ENCODE data around the gene SLC6A18.

The SLC6A18 gene

DNA sequence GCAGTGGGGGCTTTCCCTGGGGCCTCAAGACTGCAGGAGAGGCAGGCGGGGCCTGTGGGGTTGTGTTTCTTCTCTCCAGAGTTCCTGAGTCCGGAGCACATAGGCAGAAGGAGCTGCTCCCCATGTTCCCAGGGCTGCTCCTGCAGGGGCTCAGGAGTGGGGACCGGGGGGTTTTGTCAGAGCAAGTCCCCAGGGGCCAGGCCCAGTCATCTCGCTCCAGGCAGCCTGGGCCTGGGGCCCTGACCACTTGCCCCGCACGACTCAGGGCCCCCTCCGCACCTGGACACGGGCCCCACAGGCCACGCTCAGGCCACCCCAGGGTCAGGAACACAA lies 45.8 kb upstream of the SLC6A18 start:
- H3K4me1 ChIP-seq (ENCODE audit: control insufficient read depth, insufficient read depth, low read length), result no peaks in the 10 kb centered on the region
- H3K9me3 ChIP-seq (ENCODE audit: control insufficient read depth, insufficient read depth, low read depth, low read length), result no peaks in the 10 kb centered on the region
- POLR2A ChIA-PET, result no interaction called here
- TF ChIP-seq ZFHX2 (tag by site-specific recombination; conservative IDR thresholded peaks at IDR 0.05) (no peak), SP3 (tag by site-specific recombination; IDR thresholded peaks at IDR 0.05) (no peak), ZNF830 (tag by site-specific recombination; IDR thresholded peaks at IDR 0.05; ENCODE audit: low read depth) (no peak), ZIC2 (tag by site-specific recombination; IDR thresholded peaks at IDR 0.05) (no peak), ZXDB (tag by site-specific recombination; IDR thresholded peaks at IDR 0.05) (no peak), ZNF571 (tag by site-specific recombination; IDR thresholded peaks at IDR 0.05) (no peak), MEIS1 (CRISPR knock-in tag; IDR thresholded peaks at IDR 0.05; ENCODE audit: borderline replicate concordance) (no peak), SALL2 (tag by site-specific recombination; IDR thresholded peaks at IDR 0.05; ENCODE audit: borderline replicate concordance) (no peak), ZNF791 (tag by site-specific recombination; IDR thresholded peaks at IDR 0.05) (no peak), ZNF621 (tag by site-specific recombination; IDR thresholded peaks at IDR 0.05) (no peak)
- TF ChIP-seq, protein P1, sequence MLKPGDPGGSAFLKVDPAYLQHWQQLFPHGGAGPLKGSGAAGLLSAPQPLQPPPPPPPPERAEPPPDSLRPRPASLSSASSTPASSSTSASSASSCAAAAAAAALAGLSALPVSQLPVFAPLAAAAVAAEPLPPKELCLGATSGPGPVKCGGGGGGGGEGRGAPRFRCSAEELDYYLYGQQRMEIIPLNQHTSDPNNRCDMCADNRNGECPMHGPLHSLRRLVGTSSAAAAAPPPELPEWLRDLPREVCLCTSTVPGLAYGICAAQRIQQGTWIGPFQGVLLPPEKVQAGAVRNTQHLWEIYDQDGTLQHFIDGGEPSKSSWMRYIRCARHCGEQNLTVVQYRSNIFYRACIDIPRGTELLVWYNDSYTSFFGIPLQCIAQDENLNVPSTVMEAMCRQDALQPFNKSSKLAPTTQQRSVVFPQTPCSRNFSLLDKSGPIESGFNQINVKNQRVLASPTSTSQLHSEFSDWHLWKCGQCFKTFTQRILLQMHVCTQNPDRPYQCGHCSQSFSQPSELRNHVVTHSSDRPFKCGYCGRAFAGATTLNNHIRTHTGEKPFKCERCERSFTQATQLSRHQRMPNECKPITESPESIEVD (tag by site-specific recombination; IDR thresholded peaks at IDR 0.05), result no peak
- TF ChIP-seq, protein P2, sequence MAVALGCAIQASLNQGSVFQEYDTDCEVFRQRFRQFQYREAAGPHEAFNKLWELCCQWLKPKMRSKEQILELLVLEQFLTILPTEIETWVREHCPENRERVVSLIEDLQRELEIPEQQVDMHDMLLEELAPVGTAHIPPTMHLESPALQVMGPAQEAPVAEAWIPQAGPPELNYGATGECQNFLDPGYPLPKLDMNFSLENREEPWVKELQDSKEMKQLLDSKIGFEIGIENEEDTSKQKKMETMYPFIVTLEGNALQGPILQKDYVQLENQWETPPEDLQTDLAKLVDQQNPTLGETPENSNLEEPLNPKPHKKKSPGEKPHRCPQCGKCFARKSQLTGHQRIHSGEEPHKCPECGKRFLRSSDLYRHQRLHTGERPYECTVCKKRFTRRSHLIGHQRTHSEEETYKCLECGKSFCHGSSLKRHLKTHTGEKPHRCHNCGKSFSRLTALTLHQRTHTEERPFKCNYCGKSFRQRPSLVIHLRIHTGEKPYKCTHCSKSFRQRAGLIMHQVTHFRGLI (tag by site-specific recombination; IDR thresholded peaks at IDR 0.05), result no peak
- TF ChIP-seq, protein P3, sequence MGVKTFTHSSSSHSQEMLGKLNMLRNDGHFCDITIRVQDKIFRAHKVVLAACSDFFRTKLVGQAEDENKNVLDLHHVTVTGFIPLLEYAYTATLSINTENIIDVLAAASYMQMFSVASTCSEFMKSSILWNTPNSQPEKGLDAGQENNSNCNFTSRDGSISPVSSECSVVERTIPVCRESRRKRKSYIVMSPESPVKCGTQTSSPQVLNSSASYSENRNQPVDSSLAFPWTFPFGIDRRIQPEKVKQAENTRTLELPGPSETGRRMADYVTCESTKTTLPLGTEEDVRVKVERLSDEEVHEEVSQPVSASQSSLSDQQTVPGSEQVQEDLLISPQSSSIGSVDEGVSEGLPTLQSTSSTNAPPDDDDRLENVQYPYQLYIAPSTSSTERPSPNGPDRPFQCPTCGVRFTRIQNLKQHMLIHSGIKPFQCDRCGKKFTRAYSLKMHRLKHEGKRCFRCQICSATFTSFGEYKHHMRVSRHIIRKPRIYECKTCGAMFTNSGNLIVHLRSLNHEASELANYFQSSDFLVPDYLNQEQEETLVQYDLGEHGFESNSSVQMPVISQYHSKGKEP (tag by site-specific recombination; IDR thresholded peaks at IDR 0.05), result no peak
- TF ChIP-seq, protein P4, sequence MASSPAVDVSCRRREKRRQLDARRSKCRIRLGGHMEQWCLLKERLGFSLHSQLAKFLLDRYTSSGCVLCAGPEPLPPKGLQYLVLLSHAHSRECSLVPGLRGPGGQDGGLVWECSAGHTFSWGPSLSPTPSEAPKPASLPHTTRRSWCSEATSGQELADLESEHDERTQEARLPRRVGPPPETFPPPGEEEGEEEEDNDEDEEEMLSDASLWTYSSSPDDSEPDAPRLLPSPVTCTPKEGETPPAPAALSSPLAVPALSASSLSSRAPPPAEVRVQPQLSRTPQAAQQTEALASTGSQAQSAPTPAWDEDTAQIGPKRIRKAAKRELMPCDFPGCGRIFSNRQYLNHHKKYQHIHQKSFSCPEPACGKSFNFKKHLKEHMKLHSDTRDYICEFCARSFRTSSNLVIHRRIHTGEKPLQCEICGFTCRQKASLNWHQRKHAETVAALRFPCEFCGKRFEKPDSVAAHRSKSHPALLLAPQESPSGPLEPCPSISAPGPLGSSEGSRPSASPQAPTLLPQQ (tag by site-specific recombination; IDR thresholded peaks at IDR 0.05), result no peak
- CTCF ChIA-PET, result no interaction called here
- H3K4me3 ChIP-seq (ENCODE audit: low read depth, low read length), result no peak overlapping the region
- no peak overlapping the region for H3K27ac ChIP-seq (ENCODE audit: extremely low read depth, low read depth, low read length)
- H3K36me3 ChIP-seq (ENCODE audit: control insufficient read depth in 2 of 2, insufficient read depth in 1 of 2, low read length in 2 of 2), result no peaks in the 10 kb centered on the region

DNA sequence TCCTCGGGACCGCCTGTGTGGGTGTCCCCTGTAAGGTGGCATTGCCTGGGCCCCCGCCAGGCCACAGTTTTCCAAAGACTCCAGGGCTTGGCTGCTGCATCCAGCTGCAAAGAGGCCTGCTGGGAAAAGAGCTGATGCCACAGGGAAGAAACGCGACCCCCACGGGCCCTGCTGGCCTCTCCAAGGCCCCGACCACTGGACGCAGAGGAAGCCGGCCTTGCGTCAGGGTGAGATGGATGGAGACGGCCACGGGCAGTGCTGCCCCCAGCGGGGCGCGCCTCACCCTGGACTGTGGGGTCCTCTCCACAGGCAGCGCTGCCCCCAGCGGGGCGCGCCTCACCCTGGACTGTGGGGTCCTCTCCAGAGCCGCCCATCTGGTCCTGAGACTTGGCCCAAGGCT lies 45.1 kb upstream of the SLC6A18 start:
- no peak overlapping the region for H3K4me3 ChIP-seq (ENCODE audit: low read depth, low read length)
- H3K27ac ChIP-seq (ENCODE audit: extremely low read depth, low read depth, low read length), result no peak overlapping the region
- CTCF ChIA-PET, result no interaction called here
- H3K36me3 ChIP-seq (ENCODE audit: control insufficient read depth in 2 of 2, insufficient read depth in 1 of 2, low read length in 2 of 2), result no peaks in the 10 kb centered on the region
- TF ChIP-seq SP3 (tag by site-specific recombination; IDR thresholded peaks at IDR 0.05) (no peak), FEZF1 (tag by site-specific recombination; IDR thresholded peaks at IDR 0.05) (no peak), ZNF174 (tag by site-specific recombination; IDR thresholded peaks at IDR 0.05) (no peak), ZNF792 (tag by site-specific recombination; IDR thresholded peaks at IDR 0.05) (no peak), IKZF3 (tag by site-specific recombination; IDR thresholded peaks at IDR 0.05) (no peak), KLF8 (tag by site-specific recombination; IDR thresholded peaks at IDR 0.05) (no peak), ZNF175 (tag by site-specific recombination; IDR thresholded peaks at IDR 0.05) (no peak), ZFP3 (tag by site-specific recombination; IDR thresholded peaks at IDR 0.05; ENCODE audit: low read depth) (no peak), ZNF776 (tag by site-specific recombination; IDR thresholded peaks at IDR 0.05; ENCODE audit: borderline replicate concordance) (no peak), KLF9 (tag by site-specific recombination; IDR thresholded peaks at IDR 0.05; ENCODE audit: low read depth) (no peak), ZNF837 (tag by site-specific recombination; IDR thresholded peaks at IDR 0.05) (no peak)
- TF ChIP-seq, protein P5, sequence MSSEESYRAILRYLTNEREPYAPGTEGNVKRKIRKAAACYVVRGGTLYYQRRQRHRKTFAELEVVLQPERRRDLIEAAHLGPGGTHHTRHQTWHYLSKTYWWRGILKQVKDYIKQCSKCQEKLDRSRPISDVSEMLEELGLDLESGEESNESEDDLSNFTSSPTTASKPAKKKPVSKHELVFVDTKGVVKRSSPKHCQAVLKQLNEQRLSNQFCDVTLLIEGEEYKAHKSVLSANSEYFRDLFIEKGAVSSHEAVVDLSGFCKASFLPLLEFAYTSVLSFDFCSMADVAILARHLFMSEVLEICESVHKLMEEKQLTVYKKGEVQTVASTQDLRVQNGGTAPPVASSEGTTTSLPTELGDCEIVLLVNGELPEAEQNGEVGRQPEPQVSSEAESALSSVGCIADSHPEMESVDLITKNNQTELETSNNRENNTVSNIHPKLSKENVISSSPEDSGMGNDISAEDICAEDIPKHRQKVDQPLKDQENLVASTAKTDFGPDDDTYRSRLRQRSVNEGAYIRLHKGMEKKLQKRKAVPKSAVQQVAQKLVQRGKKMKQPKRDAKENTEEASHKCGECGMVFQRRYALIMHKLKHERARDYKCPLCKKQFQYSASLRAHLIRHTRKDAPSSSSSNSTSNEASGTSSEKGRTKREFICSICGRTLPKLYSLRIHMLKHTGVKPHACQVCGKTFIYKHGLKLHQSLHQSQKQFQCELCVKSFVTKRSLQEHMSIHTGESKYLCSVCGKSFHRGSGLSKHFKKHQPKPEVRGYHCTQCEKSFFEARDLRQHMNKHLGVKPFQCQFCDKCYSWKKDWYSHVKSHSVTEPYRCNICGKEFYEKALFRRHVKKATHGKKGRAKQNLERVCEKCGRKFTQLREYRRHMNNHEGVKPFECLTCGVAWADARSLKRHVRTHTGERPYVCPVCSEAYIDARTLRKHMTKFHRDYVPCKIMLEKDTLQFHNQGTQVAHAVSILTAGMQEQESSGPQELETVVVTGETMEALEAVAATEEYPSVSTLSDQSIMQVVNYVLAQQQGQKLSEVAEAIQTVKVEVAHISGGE (tag by site-specific recombination; conservative IDR thresholded peaks at IDR 0.05; ENCODE audit: low read depth), result no peak
- TF ChIP-seq, protein P6, sequence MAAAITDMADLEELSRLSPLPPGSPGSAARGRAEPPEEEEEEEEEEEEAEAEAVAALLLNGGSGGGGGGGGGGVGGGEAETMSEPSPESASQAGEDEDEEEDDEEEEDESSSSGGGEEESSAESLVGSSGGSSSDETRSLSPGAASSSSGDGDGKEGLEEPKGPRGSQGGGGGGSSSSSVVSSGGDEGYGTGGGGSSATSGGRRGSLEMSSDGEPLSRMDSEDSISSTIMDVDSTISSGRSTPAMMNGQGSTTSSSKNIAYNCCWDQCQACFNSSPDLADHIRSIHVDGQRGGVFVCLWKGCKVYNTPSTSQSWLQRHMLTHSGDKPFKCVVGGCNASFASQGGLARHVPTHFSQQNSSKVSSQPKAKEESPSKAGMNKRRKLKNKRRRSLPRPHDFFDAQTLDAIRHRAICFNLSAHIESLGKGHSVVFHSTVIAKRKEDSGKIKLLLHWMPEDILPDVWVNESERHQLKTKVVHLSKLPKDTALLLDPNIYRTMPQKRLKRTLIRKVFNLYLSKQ (tag by site-specific recombination; IDR thresholded peaks at IDR 0.05; ENCODE audit: borderline replicate concordance), result no peak
- no peaks in the 10 kb centered on the region for H3K9me3 ChIP-seq (ENCODE audit: control insufficient read depth, insufficient read depth, low read depth, low read length)
- H3K4me1 ChIP-seq (ENCODE audit: control insufficient read depth, insufficient read depth, low read length), result no peaks in the 10 kb centered on the region
- POLR2A ChIA-PET, result no interaction called here
